Fibroblast of lung (primary cell): ENCODE data around the gene KCNH2.

Source experiments
- EZH2 ChIP-seq: IDR thresholded peaks from 2 replicates; pipeline ENCODE4 v1.5.1; 2012; ENCODE audit warnings: low read length, control low read depth, mild to moderate bottlenecking; ENCODE audit errors: missing control alignments
- TF ChIP-seq, protein P1 (sequence below), 2 donors: IDR thresholded peaks in 1 of 2; conservative IDR thresholded peaks in 1 of 2; 1 replicate in 1 of 2; 2 replicates in 1 of 2; pipeline ENCODE4 v1.5.1; 2011 to 2012; ENCODE audit warnings: low read length in 2 of 2, control low read depth in 1 of 2, inconsistent platforms in 1 of 2, low read depth in 1 of 2, mild to moderate bottlenecking in 1 of 2

- TF ChIP-seq, protein P1, sequence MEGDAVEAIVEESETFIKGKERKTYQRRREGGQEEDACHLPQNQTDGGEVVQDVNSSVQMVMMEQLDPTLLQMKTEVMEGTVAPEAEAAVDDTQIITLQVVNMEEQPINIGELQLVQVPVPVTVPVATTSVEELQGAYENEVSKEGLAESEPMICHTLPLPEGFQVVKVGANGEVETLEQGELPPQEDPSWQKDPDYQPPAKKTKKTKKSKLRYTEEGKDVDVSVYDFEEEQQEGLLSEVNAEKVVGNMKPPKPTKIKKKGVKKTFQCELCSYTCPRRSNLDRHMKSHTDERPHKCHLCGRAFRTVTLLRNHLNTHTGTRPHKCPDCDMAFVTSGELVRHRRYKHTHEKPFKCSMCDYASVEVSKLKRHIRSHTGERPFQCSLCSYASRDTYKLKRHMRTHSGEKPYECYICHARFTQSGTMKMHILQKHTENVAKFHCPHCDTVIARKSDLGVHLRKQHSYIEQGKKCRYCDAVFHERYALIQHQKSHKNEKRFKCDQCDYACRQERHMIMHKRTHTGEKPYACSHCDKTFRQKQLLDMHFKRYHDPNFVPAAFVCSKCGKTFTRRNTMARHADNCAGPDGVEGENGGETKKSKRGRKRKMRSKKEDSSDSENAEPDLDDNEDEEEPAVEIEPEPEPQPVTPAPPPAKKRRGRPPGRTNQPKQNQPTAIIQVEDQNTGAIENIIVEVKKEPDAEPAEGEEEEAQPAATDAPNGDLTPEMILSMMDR (conservative IDR thresholded peaks at IDR 0.05 in 1 of 2, IDR thresholded peaks at IDR 0.05 in 1 of 2; ENCODE audit: low read depth in 1 of 2, low read length in 2 of 2): no peak
- no peak for TF ChIP-seq EZH2
Observed at GRCh38 chr7:150994838-150995510, 16.9 kb upstream of the KCNH2 start.
